NT2/D1 (cell line): Measurements from ENCODE around the gene HECW1.

ENCODE experiments used
- SUZ12 ChIP-seq: IDR thresholded peaks from 2 replicates; pipeline ENCODE4 v1.6.1; 2011; ENCODE audit not compliant: insufficient read length, insufficient read depth; ENCODE audit errors: extremely low read depth
- YY1 ChIP-seq: IDR thresholded peaks from 2 replicates; pipeline ENCODE4 v1.6.1; 2011; ENCODE audit not compliant: insufficient read length, insufficient read depth
- ZNF274 ChIP-seq: IDR thresholded peaks from 2 replicates; pipeline ENCODE4 v1.6.1; 2011; ENCODE audit warnings: mild to moderate bottlenecking, low read depth, low read length

- no peak for TF ChIP-seq YY1
- no peak for TF ChIP-seq SUZ12
- no peak for TF ChIP-seq ZNF274
Observed at GRCh38 chr7:43591558-43592180, 479.2 kb downstream of the HECW1 start.
